ENCODE data around the gene NME1.

NME1 gene

GRCh38 chr17:51188271-51188833 is 35.0 kb downstream of the NME1 start:
- in situ Hi-C loops (cut with MboI; ENCODE audit: low sequenced_read_pairs) = no loop called here

DNA sequence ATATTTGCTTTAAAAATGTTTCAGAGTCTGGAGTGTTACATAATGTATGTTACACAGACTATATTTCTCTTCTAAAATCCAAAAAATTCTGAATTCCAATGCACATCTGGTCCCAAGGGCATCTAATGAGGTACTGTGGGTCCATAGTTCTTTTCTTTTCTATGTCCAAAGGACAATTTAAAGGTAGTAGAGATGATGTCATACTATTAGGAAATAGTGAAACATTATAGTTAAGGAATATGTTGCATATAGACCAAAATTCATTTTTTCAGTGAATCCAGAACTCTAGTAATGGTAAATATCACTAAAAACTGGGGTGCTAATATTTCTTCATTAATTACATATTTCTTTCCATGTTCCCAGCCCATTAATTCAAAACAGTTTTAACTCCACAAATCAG is 35.8 kb downstream of the NME1 start:
- in situ Hi-C loops (cut with MboI; ENCODE audit: low sequenced_read_pairs) = no loop called here

DNA sequence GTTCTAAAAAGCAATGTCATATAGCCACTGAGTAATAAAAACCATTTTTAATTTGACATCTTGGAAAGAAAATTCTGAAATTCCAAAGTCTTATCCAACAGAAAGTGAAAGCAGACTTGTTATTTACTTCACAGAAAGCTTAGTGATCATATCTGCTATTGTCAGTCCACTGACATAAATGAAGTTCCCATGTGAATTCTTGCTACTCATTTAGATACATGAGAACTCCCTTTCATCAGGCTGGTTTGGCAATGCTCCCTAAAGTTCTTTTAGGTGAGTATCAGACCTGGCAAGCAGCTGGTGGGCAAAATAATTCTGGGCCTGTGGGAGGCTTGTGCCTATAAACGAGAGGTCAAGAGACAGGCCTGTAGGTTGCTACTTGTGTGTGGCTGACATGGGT is 36.3 kb downstream of the NME1 start:
- in situ Hi-C loops (cut with MboI; ENCODE audit: low sequenced_read_pairs) = no loop called here

DNA sequence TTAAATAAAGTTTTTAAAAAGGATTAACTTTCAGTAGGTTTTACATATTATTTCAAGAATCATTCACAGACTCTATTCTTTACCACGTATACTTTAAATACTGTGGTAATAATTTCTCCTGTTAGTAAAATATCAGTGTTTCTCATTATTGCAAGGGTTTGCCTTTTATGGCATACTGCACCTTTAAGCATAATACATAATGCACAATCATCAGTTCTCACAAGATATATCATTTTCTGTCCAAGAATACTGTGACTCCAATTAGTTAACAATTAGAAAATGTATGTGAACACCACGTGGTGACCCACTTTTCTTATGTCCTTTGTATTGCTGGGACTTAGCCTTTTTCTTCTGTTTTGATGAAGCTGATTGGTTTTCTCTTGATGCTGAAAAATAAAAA is 38.5 kb downstream of the NME1 start:
- in situ Hi-C loops (cut with MboI; ENCODE audit: low sequenced_read_pairs) = no loop called here

DNA sequence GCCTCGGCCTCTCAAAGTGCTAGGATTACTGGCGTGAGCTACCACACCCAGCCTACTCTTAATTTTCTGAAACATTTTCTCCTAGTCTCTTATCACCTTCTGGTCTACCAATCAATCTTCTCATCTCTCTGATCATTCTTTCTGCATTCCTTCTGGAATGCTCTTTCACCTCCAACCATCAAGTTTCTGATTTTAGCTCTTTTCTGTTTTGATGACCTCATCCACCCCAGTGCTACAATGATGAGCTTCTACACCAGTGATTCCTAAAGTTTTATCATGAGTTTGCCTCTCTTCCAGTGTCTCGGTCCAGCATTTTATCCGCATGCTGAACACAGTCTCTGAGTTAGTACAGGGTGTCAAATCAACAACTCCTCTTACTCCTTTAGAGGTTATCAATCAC is 44.4 kb downstream of the NME1 start:
- in situ Hi-C loops (cut with MboI; ENCODE audit: low sequenced_read_pairs) = no loop called here

DNA sequence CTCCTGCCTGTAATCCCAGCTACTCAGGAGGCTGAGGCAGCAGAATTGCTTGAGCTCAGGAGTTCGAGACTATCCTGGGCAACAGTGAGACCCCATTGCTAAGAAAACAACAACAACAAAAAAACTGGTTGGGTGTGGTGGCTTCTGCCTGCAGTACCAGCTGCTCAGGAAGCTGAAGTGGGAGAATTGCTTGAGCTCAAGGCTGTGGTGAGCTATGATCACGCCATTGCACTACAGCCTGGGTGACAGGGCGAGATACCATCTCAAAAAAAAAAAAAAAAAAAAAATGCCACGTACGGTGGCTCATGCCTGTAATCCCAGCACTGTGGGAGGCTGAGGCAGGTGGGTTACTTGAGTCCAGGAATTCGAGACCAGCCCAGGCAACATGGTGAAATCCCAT is 46.9 kb downstream of the NME1 start:
- in situ Hi-C loops (cut with MboI; ENCODE audit: low sequenced_read_pairs) = no loop called here

DNA sequence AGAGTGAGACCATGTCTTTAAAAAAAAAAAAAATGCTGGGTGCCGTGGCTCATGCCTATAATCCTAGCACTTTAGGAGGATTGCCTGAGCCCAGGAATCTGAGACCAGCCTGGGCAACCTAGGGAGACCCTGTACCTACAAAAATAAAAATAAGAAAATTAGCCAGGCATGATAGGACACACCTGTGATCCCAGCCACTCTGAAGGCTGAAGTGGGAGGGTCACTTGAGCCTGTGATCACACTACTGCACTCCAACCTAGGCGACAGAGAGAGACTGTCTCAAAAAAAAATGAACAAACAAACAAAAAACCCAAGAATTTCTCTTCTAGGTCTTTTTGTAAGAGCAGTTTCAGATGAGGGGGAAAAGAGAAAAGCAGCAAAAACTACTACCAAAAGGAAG is 47.5 kb downstream of the NME1 start:
- in situ Hi-C loops (cut with MboI; ENCODE audit: low sequenced_read_pairs) = no loop called here

DNA sequence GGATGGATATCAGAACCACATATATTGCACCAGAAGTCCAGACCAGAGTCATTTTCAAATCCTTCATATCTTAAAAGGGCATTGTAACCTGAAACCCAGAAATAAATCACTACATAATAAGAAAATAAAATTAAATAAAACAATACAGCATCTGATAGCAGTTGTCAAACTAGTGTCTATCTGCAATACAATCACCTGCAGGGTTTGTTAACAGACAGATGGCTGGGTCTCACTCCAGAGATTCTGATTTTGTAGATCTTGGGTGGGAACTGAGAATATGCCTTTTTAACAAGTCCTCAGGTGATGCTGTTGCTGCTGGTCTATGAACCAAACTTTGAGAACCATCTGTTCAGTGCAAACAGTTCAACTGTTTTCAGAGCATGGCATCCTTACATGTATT is 50.5 kb downstream of the NME1 start:
- in situ Hi-C loops (cut with MboI; ENCODE audit: low sequenced_read_pairs) = no loop called here

Data from HL-60/S4 (cell line).